ENCODE data around the gene NATD1. TPM values are rescaled to one million over a fixed set of nuclear protein-coding genes. Genes with fewer than 3 reads are reported as not detected.

Gene NATD1
- total RNA-seq, 1 experiment from 2014 or later, result 3.1 TPM

GRCh38 chr17:21242780-21243515 is 10.3 kb downstream of the NATD1 start:
- Histone ChIP-seq H3K9me3 (ENCODE audit: control insufficient read depth in 1 of 2, insufficient read depth in 1 of 2, low read depth in 1 of 2, low read length in 2 of 2) (no peaks in the 10 kb centered on the region), H3K79me2 (ENCODE audit: insufficient read depth, low read length) (no peaks in the 10 kb centered on the region), H3K4me1 (ENCODE audit: control insufficient read depth in 1 of 2, insufficient read depth in 2 of 2, low read length in 2 of 2) (no peaks in the 10 kb centered on the region), H3K27ac (ENCODE audit: low read depth, low read length) (no peak overlapping the region), H3K36me3 (ENCODE audit: control insufficient read depth in 1 of 2, insufficient read depth in 2 of 2, low read length in 2 of 2) (no peaks in the 10 kb centered on the region), H3K4me3 (replicated peaks in 1 of 2; ENCODE audit: low read depth in 1 of 2, low read length in 2 of 2) (no peak overlapping the region), H3K9ac (ENCODE audit: low read length) (no peak overlapping the region), H4K20me1 (ENCODE audit: insufficient read depth) (no peaks in the 10 kb centered on the region), H2AFZ (ENCODE audit: low read depth, low read length, poor library complexity, severe bottlenecking) (no peak overlapping the region), H3K27me3 (ENCODE audit: insufficient read depth, low read length) (no peaks in the 10 kb centered on the region), H3K4me2 (ENCODE audit: low read length) (no peak overlapping the region), H3K9me2 (ENCODE audit: insufficient read depth) (no peaks in the 10 kb centered on the region)
- no TSS peak for BruUV-seq (replicated peaks)
- CTCF ChIA-PET, result no interaction called here
- RAD21 ChIA-PET (ENCODE audit: low non-redundant PET in 1 of 2, low total read pairs in 2 of 2, uncharacterized antibody in 2 of 2, unreplicated experiment in 2 of 2), result no interaction called here
- no peak for TF ChIP-seq SP1 (IDR thresholded peaks at IDR 0.05; ENCODE audit: low read depth)
- no peak for TF ChIP-seq REST (IDR thresholded peaks at IDR 0.05; ENCODE audit: low read depth)
- no peak for TF ChIP-seq POLR2A (IDR thresholded peaks at IDR 0.05; ENCODE audit: borderline replicate concordance, extremely low read depth, insufficient read depth, insufficient read length)
- TF ChIP-seq SIN3A (IDR thresholded peaks at IDR 0.05; ENCODE audit: low read depth), result no peak
- TF ChIP-seq FOSL1 (IDR thresholded peaks at IDR 0.05; ENCODE audit: low read depth), result no peak
- no peak for TF ChIP-seq JUND (IDR thresholded peaks at IDR 0.05)
- no peak for TF ChIP-seq CEBPB (IDR thresholded peaks at IDR 0.05; ENCODE audit: low read depth)
- no peak for TF ChIP-seq CBX3 (IDR thresholded peaks at IDR 0.05; ENCODE audit: low read depth)
- TF ChIP-seq ZFX (IDR thresholded peaks at IDR 0.05), result no peak
- TF ChIP-seq ATF3 (IDR thresholded peaks at IDR 0.05), result no peak
- no peak for TF ChIP-seq ZNF274 (IDR thresholded peaks at IDR 0.05; ENCODE audit: low read depth, low read length)
- no peak for TF ChIP-seq ELF1 (IDR thresholded peaks at IDR 0.05; ENCODE audit: borderline replicate concordance, low read depth)
- TF ChIP-seq ZBTB33 (IDR thresholded peaks at IDR 0.05; ENCODE audit: extremely low read depth, insufficient replicate concordance, low read length), result no peak
- intact Hi-C loops (cut with micrococcal nuclease), result no loop called here
- DNase-seq (ENCODE audit: low read depth, low spot score), result no peak
- no peak for ATAC-seq
- POLR2A ChIA-PET, result no interaction called here
